GM21515 (cell line): ENCODE results near the gene HRK.
A peak's percentile ranks its signal among the peaks of the same experiment; 100 is the strongest.

Experiments
- ATAC-seq: cut with Tn5 transposase; IDR thresholded peaks from one replicate; pipeline ENCODE4 v1.9.1; 2021; ENCODE audit not compliant: unreplicated experiment

The HRK gene

DNA sequence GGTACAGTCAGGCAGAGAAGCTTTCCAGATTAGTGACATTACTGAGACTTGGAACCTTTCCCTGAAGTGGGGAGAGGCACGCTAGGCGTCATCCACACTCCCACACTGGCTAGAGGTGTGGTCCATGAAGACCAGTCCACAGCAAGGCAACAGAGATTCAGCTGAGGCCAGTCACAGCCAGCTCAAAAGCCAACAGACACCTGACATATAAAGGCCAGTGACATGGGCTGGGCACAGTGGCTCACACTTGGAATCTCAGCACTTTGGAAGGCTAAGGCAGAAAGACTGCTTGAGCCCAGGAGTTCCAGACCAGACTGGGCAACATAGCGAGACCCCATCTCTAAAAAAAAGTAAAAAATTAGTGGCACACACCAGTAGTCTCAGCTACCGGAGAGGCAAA lies 10.9 kb downstream of the HRK start:
- ATAC-seq: no peak

DNA sequence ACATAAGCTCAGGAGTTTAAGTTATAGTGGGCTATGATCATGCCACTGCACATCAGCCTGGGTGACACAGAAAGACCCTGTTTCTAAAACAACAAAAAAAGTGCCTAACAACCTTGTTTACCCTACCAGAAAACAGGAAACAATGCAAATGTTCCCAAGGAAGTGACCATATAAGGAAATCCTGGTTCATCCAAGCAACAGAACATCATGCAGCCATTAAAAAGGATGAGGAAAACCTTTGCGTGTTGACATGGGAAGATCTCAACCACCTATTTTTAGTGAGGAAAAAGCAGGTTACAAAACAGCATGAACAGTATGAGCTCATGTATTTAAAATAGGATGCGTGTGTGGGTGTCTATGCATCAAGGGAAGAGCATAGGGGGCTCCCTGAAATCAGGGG lies 13.7 kb downstream of the HRK start:
- no peak for ATAC-seq

DNA sequence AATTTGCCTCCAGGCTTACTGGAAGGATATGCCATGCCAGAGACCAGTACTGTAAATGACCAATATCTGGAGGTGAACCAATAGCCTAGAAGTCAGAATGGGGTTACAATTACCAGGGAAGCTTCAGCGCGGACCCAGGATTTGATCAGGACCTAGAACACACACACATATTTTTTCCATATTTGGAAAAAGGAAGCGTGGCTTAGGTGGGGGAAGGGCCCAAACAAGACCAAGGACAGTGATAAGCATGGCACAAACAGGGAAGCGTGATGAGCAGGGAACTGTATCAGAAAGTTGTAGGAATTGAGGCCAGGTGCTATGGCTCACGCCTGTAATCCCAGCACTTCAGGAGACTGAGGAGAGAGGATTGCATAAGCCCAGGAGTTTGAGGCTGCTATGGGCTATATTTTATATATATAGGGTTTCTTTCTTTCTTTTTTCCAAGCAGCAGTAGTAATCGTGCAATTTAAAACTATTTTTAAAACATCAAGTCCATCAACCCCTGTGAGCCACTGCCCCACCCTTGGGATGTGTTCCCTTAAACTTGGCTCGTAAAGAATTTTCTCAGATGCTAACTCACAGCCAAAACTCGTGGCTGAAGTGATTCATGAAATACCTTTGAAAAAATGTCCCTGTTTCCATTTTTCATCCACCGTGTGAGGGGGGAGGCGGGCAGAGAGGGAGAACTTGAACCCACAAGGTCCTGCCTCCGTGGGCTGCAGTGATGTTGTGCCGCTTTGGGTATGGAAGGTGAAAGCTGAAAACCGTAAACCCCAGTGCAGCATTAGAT lies 16.7 kb downstream of the HRK start:
- no peak for ATAC-seq

DNA sequence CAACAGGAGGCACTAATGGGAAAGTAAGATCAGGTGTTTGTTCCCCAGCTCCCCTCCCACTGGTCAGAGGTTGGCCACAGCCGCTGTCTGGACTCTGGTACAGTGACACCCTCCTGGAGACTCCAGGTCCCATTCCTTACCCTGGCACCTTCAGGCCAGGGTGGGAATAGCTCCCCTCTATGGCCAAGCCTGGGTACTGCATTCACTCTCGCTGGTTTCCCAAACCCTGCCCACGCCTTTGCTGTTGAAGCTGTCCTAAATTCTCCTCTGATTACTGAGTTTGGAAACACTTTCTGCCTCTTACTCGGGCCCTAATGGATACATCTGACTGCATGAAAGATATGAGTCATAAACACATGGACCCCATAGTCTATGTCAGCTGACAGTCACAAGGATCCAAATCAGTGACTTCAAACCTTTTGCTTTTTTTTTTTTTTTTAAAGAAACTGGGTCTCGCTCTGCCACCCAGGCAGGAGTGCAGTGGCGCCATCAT lies 17.9 kb downstream of the HRK start:
- ATAC-seq: no peak

DNA sequence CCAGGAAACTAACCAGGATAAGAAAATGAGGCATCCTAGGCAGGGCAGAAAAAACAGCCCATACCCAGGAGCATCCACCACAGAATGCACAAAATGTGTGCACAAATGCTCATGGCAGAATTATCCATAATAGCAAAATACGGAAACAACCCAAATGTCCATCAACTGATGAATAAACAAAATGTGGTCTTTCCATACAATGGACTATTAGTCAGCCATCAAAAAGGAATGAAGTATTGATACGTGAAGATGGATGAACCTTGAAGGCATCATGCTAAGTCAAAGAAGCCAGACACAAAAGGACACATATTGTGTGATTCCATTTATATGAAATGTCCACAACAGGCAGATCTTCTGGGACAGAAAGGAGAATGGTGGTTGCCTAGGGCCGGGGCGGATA lies 19.1 kb downstream of the HRK start:
- no peak for ATAC-seq

DNA sequence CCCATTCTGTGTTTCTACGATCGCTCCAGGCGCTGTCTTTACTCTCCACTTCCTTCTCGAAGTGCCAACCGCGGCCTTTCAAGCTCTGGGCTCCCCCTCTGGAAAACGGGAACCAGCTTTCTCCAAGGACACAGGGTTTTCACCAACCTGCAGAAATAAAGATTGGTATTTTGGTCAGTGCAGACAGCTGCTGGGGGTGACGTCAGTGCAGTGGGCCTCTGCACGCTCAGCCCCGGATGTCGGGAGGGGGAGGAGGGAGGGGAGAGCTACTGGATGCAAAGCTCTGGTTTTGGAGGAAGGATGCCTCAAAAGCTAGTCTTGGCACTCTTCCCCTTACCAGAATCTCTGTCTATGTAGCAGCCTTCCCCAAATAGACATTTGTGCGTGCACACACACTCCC lies 19.9 kb downstream of the HRK start:
- peak; percentile 85 for ATAC-seq

DNA sequence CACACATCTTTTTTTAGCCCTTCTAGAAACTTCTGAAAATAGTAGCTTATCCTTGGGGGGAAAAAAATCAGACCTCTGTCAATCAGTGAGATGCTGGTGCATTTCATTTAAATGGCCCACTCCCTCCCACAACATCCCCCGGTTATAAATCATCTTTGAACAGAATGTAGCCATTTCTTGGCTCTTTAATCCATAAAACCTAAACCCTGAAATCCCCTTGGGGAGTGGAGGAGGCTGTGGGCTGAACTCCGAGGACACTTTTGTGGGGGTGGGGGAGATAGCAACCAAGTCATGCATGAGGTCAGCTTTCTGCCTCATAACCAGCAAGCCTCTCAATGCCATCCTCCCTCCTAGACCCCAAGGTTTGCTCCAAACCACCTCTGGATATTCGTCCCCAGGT lies 21.0 kb downstream of the HRK start:
- no peak for ATAC-seq

DNA sequence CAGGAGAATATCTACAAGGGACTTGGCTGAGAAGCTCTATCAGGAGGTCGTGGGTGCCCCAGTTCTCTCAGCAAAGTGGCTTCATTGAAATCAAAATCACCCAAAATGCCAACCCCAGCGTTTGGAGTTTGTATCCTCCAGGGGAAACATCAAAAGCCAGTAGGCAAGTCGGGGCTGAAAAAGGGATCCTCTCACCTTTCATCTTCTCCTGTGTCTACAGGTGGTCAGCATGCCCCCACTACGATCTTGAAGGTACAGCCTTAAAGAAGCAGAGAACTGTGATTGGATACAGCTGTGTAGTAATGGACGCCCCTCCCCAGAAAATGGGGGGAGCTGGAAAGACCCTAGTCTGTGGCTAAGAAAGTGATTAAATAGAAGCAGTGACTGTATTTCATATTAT lies 22.2 kb downstream of the HRK start:
- no peak for ATAC-seq

DNA sequence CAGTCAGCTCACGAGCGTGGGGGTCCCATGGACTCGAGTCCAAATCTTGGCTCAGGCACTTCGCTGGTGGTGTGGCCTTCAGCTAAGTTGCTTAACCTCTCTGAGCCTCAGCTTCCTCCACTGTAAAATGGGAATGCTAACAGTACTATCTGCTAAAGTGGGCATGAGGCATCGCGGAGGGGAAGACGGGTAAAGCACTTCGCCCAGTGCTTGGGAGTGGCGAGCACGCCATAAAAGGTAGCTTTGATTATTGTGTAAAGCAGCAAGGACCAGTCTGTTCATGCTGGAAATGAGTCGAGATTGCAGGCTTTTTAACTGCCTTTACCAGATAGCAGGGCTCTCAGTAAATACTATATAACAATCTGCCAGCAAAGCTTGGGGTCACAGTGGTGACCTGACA lies 24.5 kb downstream of the HRK start:
- ATAC-seq: no peak

DNA sequence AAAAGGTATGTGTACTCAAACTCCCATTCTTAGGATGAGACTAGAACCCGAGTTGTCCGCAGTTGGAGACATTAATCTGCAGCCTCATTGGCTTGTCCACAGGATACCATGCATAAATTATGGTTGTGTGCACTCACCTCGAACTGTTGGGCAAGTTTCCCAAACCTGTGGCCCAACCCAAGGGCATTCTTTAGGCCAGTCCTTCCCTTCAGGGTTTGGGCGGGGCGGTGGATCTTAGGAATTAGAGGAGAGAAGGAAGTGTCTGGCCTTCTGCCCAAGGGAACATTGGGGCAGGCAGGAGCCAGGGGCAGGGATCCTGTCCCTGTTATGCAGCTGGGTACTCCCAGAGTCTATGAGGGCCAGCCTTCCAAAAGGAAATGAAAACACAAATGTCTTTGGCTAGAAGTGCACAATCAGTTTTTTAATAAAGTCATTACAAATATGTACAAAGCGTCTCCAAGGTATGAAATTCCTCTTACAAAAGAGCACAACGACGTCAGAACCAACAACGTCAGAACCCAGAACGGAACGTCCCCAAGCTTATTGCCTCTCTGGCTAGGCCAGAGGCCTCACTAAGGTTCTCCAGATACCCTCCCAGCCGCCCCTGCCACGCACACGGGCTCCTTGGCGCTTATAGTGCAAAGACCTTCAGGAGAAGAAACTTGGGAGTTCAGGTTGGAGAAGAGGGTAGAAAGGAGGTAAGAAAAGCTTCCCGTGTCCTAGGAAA lies 25.3 kb downstream of the HRK start:
- ATAC-seq: no peak

DNA sequence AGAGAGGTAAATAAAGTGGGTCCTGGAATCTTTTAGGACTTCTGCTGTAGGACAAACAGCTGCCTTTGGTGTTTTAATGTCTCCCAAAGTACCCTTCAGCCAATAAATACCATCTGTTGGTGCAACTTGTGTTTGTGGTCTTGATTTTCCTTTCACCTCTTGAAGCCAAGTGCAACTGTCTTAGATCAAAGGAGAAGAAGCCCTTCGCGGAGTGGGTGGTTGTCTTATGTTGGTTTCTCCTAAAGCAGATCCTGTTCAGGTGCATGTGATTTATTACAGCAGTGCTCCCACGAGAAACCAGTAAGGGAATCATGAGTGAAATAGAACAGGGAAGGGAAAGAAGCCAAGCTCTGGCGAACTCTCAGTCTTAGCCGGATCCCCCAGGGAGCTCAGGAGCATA lies 27.7 kb downstream of the HRK start:
- ATAC-seq: no peak

DNA sequence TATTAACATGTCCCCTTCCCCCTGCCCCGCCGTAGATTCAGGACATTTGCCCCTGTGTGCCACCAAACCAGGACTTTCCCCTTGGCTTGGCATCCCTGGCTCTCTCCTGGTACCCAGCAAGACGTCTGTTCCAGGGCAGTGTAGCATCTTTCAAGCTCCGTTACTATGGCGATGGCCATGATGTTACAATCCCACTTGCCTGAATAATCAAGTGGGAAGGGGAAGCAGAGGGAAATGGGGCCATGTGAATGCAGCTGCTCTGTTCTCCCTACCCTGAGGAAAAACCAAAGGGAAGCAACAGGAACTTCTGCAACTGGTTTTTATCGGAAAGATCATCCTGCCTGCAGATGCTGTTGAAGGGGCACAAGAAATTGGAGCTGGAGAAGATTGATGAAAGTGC lies 28.9 kb downstream of the HRK start:
- no peak for ATAC-seq

DNA sequence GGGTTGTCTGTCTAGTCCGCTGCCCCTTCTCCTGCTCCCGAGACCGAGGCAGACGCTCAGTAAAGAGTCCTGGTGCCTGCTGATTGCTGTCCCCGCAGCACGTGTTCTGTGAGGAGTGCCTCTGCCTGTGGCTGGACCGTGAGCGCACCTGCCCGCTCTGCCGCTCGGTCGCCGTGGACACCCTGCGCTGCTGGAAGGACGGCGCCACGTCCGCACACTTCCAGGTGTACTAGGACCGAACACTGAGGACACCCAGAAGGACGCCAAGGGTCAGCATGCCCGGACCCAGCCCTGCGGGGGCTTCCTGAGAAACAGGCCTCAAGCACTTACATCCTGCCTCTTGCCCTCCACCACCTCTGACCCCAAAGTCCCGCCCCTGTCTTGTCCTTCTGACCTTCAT lies 32.0 kb downstream of the HRK start:
- ATAC-seq: no peak

DNA sequence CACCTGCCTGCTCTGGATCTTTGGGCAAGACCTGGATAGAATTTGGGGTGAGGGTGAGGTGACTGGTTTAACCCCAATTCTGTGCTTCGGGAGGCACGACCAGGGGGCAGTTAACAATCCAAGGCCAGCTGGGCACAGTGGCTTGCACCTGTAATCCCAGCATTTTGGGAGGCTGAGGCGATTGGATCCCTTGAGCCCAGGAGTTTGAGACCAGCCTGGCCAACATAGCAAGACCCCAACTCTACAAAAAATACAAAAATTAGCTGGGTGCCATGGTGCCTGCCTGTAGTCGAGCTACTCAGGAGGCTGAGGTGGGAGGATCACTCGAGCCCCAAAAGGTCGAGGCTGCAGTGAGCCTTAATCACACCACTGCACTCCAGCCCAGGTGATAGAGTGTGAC lies 38.2 kb downstream of the HRK start:
- no peak for ATAC-seq

DNA sequence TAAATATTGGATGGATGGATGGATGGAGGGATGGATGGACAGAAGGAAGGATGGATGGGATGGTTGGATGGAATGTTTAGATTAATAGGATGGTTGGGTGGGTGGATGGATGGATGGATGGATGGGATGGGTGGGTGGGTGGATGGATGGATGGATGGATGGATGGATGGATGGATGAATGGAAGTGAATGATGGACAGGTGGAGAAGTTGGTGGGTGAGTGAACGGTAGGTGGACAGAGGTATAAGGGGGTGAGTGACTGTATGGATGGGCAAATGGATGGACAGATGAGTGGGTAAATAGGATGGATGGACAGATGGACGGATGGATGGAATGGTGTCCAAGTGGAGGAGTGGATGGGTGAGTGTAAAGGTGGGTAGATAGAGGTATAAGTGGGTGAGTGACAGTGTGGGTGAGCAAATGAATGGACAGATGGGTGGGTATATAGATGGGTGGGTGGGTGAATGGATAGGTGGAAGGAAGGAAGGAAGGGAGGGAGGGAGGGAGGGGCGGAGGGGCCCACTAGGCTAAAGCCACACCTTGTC lies 41.9 kb downstream of the HRK start:
- no peak for ATAC-seq

DNA sequence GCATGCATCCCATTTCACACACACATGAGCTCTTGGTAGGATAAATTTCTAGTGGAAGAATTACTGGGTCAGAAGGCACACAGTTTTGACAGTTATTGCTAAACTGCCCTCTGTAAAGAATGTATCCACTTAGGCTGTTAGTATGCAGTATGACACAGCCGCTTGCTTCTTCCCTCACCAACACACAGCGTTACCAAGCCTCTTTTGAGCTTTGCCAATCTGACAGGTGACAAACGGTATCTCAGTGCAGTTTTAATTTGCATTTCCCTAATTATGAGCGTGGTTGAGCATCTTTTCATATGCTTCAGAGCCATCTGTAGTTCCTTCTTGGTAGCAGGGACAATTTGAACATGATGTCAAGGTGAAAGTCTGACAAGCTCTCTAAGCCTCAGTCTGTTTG lies 42.9 kb downstream of the HRK start:
- ATAC-seq: no peak

DNA sequence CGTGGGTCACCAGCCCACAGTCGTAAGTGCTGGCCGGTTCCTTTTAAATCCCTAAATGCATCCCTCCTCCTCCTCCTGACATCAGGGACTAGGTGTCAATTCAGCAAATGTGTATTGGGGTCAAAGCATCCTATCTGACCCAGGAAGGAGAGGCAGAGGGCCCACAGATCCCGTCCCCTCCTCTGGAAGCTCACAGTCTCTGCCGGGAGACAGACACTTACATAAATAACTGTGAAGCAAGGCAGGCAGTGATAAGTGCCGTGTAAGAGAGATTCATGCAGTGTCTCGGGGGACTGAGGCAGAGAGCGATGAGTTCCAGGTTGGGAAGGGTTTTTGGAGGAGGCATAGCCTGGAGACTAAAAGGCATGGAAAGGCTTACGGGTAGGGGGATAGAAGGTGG lies 44.1 kb downstream of the HRK start:
- ATAC-seq: no peak

DNA sequence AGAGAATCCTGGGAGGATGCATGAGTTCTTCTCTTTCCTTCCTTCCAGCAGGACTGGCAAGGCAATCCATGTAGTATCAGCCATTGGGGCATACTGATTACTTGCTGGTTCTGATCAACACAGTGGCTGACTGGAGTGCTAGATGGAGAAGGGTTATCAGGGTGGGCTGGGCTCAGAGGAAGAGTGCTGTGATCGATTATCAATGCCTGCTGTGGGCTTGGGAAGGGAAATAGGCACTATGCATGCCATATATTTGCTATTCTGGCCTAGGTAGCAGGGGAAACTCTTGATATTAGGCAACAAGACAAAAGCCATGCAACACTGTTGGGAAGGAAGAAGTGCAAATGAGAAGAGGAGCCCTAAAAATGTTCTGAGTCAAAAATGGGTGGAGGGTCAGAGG lies 45.8 kb downstream of the HRK start:
- no peak for ATAC-seq

DNA sequence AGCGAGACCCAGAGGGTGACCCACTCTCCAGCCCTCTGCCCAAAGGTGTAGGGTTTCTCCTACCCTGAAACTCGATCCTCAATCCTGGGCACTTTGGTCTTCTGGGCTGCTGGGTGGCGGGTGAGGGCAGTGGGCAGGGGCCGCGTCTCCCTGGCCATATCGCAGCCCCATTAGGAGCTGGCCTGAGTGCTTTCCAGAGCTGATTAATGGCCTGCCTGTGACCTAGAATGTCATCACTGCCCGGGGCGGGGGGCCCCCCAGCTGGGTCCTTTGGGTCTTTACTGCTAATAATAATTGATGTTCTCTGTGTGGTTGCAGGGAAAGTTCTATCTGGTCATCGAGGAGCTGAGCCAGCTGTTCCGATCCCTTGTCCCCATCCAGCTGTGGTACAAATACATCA lies 47.8 kb downstream of the HRK start:
- no peak for ATAC-seq

DNA sequence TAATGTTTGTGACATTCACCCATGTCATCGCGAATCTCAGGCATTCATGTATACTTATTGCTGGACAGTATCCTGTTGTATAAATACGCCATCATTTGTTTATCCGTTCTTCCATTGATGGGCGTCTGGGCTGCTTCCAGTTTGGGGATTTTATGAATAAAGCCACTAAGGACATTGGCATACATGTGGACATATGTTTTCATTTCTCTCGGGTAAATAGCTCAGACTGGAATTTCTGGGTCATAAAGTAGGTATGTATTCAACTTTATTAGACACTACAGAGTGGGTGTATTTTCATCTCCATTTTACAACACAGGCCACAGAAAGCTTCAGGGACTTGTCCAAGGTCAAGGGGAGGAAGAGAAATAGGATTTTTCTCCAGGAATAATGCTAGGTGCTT lies 48.9 kb downstream of the HRK start:
- no peak for ATAC-seq

DNA sequence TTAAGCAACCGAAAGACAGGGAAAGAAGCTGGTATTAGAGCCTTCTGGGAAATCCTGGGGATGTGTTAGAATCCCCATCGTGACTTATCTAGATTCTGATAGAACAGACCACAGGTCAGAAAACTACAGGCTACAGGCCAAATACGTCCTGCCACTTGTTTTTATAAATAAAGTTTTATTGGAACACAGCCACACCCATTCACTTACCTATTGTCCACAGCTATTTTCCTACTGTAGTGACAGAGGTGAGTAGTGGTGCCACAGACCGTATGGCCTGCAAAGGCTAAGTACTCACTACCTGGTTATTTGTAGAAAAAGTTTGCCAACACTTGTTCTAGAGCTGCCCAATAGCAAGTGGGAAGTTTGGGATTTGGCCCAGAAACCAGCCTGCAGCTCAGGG lies 53.8 kb downstream of the HRK start:
- ATAC-seq: no peak

DNA sequence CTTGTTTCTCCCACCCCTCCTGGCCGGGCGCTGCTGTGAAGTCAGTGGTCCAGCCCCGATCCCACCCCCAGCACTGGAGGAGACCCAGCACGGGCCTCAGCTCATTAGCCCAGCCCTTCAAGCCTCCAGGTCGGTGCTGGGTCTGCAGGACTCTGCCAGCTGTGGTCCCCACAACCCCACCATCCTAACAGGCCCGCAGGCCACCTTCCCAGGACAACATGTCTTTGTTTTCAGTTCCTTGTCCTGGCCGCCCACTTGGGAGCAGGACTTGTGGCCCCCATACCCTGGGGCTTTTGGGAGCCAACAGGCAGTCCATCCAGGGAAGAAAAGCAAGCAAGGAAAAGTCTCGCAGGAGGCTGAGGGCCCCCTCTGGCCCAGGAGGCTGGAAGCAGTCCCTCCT lies 60.0 kb downstream of the HRK start:
- ATAC-seq: no peak
